T-cell (primary cell): ENCODE data around the gene INPP5J. TPM values are rescaled to one million over a fixed set of nuclear protein-coding genes. Genes with fewer than 3 reads are reported as not detected.
"Not testable (repeated sequence)": the region's sequence is repeated elsewhere in the genome, so short reads cannot be mapped to it uniquely, and the experiment has no call there.

Source experiments
- ATAC-seq, 4 experiments: fragments of 200-7000 bp in 3 of 4; fragments of 150-1000 bp in 1 of 4; cut with Tn5 transposase; replicated peaks in 1 of 4; 1 replicate in 3 of 4; 2 replicates in 1 of 4; pipeline ENCODE4 v1.10.0; 2021; ENCODE audit warnings: moderate library complexity in 3 of 4, mild to moderate bottlenecking in 2 of 4, moderate number of reproducible peaks in 1 of 4
- CTCF ChIA-PET, 2 donors: fragments of 300-600 bp; sonication (Branson Sonifier 250); formaldehyde crosslinking; loops; one replicate each; lab custom pipeline; 2022; ENCODE audit warnings: antibody characterized with exemption in 2 of 2; lab: Charles Lee
- POLR2A ChIA-PET, 2 donors: fragments of 300-600 bp; sonication (Branson Sonifier 250); formaldehyde crosslinking; loops; one replicate each; lab custom pipeline; 2022; ENCODE audit warnings: antibody characterized with exemption in 2 of 2; lab: Charles Lee
- DNase-seq, 35 experiments: peaks; one replicate each; pipeline versions ENCODE4 v3.0.0 to v3.0.0-alpha.2; 2013 to 2023
- H3K27ac ChIP-seq: one replicate; pipeline ENCODE4 v1.5.1; 2013; ENCODE audit warnings: low read length
- H3K27me3 ChIP-seq, 2 experiments: replicated peaks in 1 of 2; 1 replicate in 1 of 2; 2 replicates in 1 of 2; pipeline versions ENCODE4 v1.6.1 to v1.7.0; 2013; ENCODE audit warnings: low read length in 1 of 2, mixed read lengths in 1 of 2; ENCODE audit not compliant: control insufficient read depth in 2 of 2, insufficient read depth in 2 of 2; ENCODE audit errors: extremely low read depth in 1 of 2
- H3K36me3 ChIP-seq, 2 donors: 1 replicate in 1 of 2; 2 replicates in 1 of 2; pipeline versions ENCODE4 v1.6.1 to v1.7.0; 2013; ENCODE audit warnings: low read length in 1 of 2; ENCODE audit not compliant: control insufficient read depth in 2 of 2, insufficient read depth in 1 of 2; ENCODE audit errors: extremely low read depth in 1 of 2
- H3K4me1 ChIP-seq, 2 experiments: 1 replicate in 1 of 2; 2 replicates in 1 of 2; pipeline versions ENCODE4 v1.6.1 to v1.7.0; 2013; ENCODE audit warnings: low read length in 2 of 2, mixed read lengths in 1 of 2; ENCODE audit not compliant: insufficient read depth in 2 of 2, control insufficient read depth in 1 of 2; ENCODE audit errors: extremely low read depth in 1 of 2
- H3K4me3 ChIP-seq, 2 donors: 1 replicate in 1 of 2; 2 replicates in 1 of 2; pipeline versions ENCODE4 v1.5.1 to v1.7.0; 2013; ENCODE audit warnings: mild to moderate bottlenecking in 2 of 2, low read length in 1 of 2, moderate library complexity in 1 of 2; ENCODE audit not compliant: control insufficient read depth in 1 of 2; ENCODE audit errors: extremely low read depth in 1 of 2
- H3K9me3 ChIP-seq: 2 replicates; pipeline ENCODE4 v1.7.0; 2013
- H3K27ac Mint-ChIP-seq, 2 donors: one replicate each; pipeline ENCODE4 v1.8.0; 2020 to 2021; ENCODE audit warnings: mild to moderate bottlenecking in 2 of 2, mixed read lengths in 2 of 2
- H3K27me3 Mint-ChIP-seq, 2 donors: one replicate each; pipeline ENCODE4 v1.8.0; 2021 to 2022; ENCODE audit warnings: mixed read lengths in 2 of 2
- H3K36me3 Mint-ChIP-seq: one replicate; pipeline ENCODE4 v1.8.0; 2021; ENCODE audit warnings: mixed read lengths
- H3K4me1 Mint-ChIP-seq, 3 donors: one replicate each; pipeline ENCODE4 v1.8.0; 2020 to 2022; ENCODE audit warnings: mixed read lengths in 3 of 3, mild to moderate bottlenecking in 1 of 3
- H3K4me3 Mint-ChIP-seq, 3 donors: one replicate each; pipeline ENCODE4 v1.8.0; 2020 to 2022; ENCODE audit warnings: mild to moderate bottlenecking in 3 of 3, mixed read lengths in 3 of 3, moderate library complexity in 3 of 3
- H3K9me3 Mint-ChIP-seq, 3 donors: one replicate each; pipeline ENCODE4 v1.8.0; 2020 to 2022; ENCODE audit warnings: mixed read lengths in 3 of 3
- WGBS: methylation state at CpG from one replicate; pipeline ENCODE4 v1.1.5; 2013; ENCODE audit warnings: missing lambda C conversion rate; ENCODE audit not compliant: insufficient coverage; 5-methylcytosine and 5-hydroxymethylcytosine counted together
- total RNA-seq, 35 experiments: library from RNA in 6 of 35; stranded (reverse) in 6 of 35; fragments of 120-200 nt in 1 of 35; gene quantifications; one replicate each; pipeline versions ENCODE4 v1.2.1 to v1.2.4 and lab custom pipeline; 2013 to 2026

INPP5J gene
- total RNA-seq, 5 donors from 2014 or later (not counting 1 experiment from before 2014, with no cell fraction given) = 0.23 to 1.1 (median 0.35) TPM

GRCh38 chr22:31107178-31107893 is 15.4 kb upstream of the INPP5J start, which contains the start of gene SELENOM:
SELENOM (minus strand) TSS chr22:31107568; CDS start chr22:31107505, 63 bp downstream.
- peak within 1 kb of the TSS; percentile 79 to 89 for H3K4me3 ChIP-seq
- peak within 1 kb of the TSS; percentile 63 for H3K27ac ChIP-seq
- peak within 1 kb of the TSS; percentile 90 to 93 for H3K27ac Mint-ChIP-seq
- H3K27me3 ChIP-seq = no peaks in the 10 kb centered on the region
- DNase-seq (peak; percentile 67 to 93 (median 80)), ATAC-seq (peak; percentile 91 to 94 (median 94))
- H3K9me3 Mint-ChIP-seq = no peaks in the 10 kb centered on the region
- CTCF ChIA-PET = interaction anchor here (0.5 to 1.9 kb wide), 8 partner anchors 22 to 725 kb away, joined by 3 to 7 read pairs (median 4); partner anchors contain the start of gene RNF185 (in 1 of the 2)
- peaks cover 7 to 30% of the 10 kb centered on the region in 2 experiments for H3K4me1 ChIP-seq
- peaks cover 0 to 3% of the 10 kb centered on the region in 2 donors for H3K27me3 Mint-ChIP-seq
- H3K4me3 Mint-ChIP-seq = peak within 1 kb of the TSS; percentile 88 to 98 (median 96)
- H3K4me1 Mint-ChIP-seq = peaks cover 22 to 28% (median 26%) of the 10 kb centered on the region in 3 donors
- WGBS = 6% methylated on average over 65 of the region's 67 CpGs
- POLR2A ChIA-PET = no interaction called here
- H3K9me3 ChIP-seq = no peaks in the 10 kb centered on the region
- no peaks in the 10 kb centered on the region for H3K36me3 ChIP-seq
- H3K36me3 Mint-ChIP-seq = no peaks in the 10 kb centered on the region

DNA sequence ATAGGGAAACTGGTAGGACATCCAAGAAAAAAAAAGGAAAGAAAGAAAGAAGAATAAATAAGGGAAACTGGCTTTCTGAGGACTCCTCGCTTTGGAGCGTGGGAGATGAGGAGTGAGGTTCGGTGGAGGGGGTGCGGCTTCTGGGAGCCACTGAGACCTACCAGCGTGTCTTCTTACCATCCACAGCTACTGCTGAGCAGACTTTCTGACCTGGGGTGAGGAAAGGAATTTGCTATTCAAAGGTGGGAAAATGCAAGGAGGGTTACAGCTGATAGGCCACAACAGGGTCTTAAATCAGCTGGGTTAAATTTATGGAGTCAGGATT is 14.9 kb upstream of the INPP5J start:
- H3K27me3 Mint-ChIP-seq = peaks cover 0 to 3% of the 10 kb centered on the region in 2 donors
- H3K4me3 Mint-ChIP-seq = peak overlapping the region; percentile 88 to 98 (median 96)
- 0% methylated on average over 2 of the region's 5 CpGs for WGBS

DNA sequence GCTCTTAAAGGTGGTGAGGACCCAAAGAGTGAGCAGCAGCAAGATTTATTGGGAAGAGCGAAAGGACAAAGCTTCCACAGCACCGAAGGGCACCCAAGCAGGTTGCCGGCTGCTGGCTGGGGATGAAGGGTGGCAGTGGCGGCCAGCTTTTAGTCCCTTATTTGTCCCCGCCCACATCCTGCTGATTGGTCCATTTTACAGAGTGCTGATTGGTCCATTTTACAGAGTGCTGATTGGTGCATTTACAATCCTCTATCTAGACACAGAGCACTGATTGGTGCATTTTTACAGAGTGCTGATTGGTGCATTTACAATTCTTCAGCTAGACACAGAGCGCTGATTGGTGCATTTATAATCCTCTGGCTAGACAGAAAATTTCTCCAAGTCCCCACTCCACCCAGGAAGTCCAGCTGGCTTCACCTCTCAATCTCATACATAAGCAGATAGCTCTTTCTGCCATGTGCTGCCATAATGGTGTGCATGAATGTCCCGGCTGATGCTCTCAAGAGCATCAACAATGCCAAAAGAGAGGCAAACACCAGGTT is 10.1 kb upstream of the INPP5J start:
- 96% methylated on average over 5 of the region's 7 CpGs for WGBS
- H3K36me3 ChIP-seq, H3K4me3 Mint-ChIP-seq, H3K36me3 Mint-ChIP-seq, CTCF ChIA-PET, H3K27ac ChIP-seq, H3K27me3 ChIP-seq, H3K9me3 ChIP-seq, POLR2A ChIA-PET, H3K4me1 Mint-ChIP-seq, H3K27me3 Mint-ChIP-seq, H3K9me3 Mint-ChIP-seq, H3K4me3 ChIP-seq, ATAC-seq, H3K27ac Mint-ChIP-seq, H3K4me1 ChIP-seq, DNase-seq: not testable (repeated sequence)

More for the DNA sequence above, 14.9 kb upstream of the INPP5J start:
- Histone ChIP-seq H3K4me1 (peaks cover 7 to 30% of the 10 kb centered on the region in 2 experiments), H3K27ac (no peak overlapping the region), H3K9me3 (no peaks in the 10 kb centered on the region), H3K36me3 (no peaks in the 10 kb centered on the region), H3K4me3 (peak overlapping the region; percentile 79 to 89), H3K27me3 (no peaks in the 10 kb centered on the region)
- DNase-seq (no peak), ATAC-seq (peak; percentile 15 to 29 (median 21))
- H3K27ac Mint-ChIP-seq = peak overlapping the region; percentile 90 to 93
- no peaks in the 10 kb centered on the region for H3K9me3 Mint-ChIP-seq
- ChIA-PET POLR2A (no interaction called here), CTCF (interaction anchor here (0.5 to 1.9 kb wide), 6 partner anchors 23 to 466 kb away, joined by 3 to 7 read pairs (median 6); partner anchors contain the start of gene RNF185 (in 1 of the 2))
- no peaks in the 10 kb centered on the region for H3K36me3 Mint-ChIP-seq
- H3K4me1 Mint-ChIP-seq = peaks cover 22 to 28% (median 26%) of the 10 kb centered on the region in 3 donors

GRCh38 chr22:31118046-31118820 is 4.5 kb upstream of the INPP5J start:
- CTCF ChIA-PET = no interaction called here
- 81% methylated on average over 3 of the region's 3 CpGs for WGBS
- no peak for ATAC-seq

DNA sequence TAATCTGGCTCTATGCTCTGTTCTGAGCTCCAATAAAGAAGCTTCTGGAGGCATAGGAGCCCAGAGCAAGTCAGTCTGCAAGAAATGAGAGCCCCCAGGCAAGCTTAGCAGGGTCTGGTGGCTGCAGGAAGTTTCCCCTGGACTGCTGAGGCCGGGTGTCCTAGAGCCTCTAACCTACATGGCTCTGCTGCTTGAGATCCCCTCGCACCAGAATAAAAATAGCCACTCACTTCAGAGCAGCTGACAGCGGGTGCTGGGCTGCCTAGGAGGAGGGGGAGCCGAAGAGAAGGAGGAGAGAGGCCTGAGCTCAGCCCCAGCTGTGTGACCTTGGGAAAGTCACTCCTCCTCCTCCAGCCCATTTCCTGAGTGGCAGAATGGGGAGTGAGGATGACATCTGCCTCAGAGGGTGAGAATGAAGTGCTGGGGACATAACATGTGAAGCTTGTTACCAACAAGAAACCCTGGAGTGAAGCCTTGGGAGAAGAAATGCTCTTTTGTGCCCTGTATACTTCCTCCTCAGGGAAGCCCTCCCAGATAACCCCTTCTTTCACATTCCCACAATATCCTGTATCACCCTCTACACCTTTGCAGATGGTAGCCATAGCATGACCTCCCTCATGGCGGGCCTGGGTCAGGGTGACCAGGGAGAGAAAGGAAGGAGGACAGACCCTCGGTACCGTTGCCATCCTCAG is 3.6 kb upstream of the INPP5J start:
- Histone ChIP-seq H3K9me3 (no peaks in the 10 kb centered on the region), H3K27me3 (no peaks in the 10 kb centered on the region), H3K4me1 (no peaks in the 10 kb centered on the region), H3K27ac (no peak overlapping the region), H3K4me3 (no peak overlapping the region), H3K36me3 (no peaks in the 10 kb centered on the region)
- Mint-ChIP-seq H3K27me3 (no peaks in the 10 kb centered on the region), H3K9me3 (no peaks in the 10 kb centered on the region), H3K36me3 (no peaks in the 10 kb centered on the region), H3K4me3 (no peak overlapping the region), H3K4me1 (no peaks in the 10 kb centered on the region), H3K27ac (no peak overlapping the region)
- ChIA-PET CTCF (no interaction called here), POLR2A (no interaction called here)
- DNase-seq (no peak), ATAC-seq (no peak)
- WGBS = no CpG with 5 or more reads among the region's 7 CpGs

More at GRCh38 chr22:31118046-31118820, 4.5 kb upstream of the INPP5J start:
- Mint-ChIP-seq H3K27me3 (no peaks in the 10 kb centered on the region), H3K27ac (no peak overlapping the region), H3K9me3 (no peaks in the 10 kb centered on the region), H3K36me3 (no peaks in the 10 kb centered on the region), H3K4me3 (no peak overlapping the region), H3K4me1 (no peaks in the 10 kb centered on the region)
- Histone ChIP-seq H3K36me3 (no peaks in the 10 kb centered on the region), H3K27me3 (no peaks in the 10 kb centered on the region), H3K27ac (no peak overlapping the region), H3K4me3 (no peak overlapping the region), H3K9me3 (no peaks in the 10 kb centered on the region), H3K4me1 (no peaks in the 10 kb centered on the region)
- POLR2A ChIA-PET = no interaction called here
- no peak for DNase-seq

DNA sequence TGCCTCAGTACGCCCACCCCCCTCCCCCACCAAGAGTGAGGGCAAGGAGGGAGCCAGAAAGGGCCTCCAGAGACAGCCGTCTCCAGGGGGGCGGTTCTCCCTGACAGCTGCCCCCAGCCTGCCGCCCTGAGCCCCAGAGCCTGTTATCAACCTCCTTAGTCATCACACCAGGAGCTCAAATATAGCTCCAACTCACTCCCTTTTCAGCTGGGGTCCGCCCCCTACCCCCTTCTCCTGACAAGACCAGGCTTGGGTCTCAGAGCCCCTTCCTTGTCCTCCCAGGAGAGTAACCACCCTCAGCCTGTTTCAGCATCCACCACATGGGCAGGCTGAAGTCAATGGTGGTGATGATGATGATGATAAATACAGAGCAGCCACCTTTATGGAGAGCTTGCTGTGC is 2.5 kb upstream of the INPP5J start:
- Mint-ChIP-seq H3K27ac (no peak overlapping the region), H3K27me3 (no peaks in the 10 kb centered on the region), H3K4me3 (no peak overlapping the region), H3K4me1 (no peaks in the 10 kb centered on the region), H3K9me3 (no peaks in the 10 kb centered on the region), H3K36me3 (no peaks in the 10 kb centered on the region)
- Histone ChIP-seq H3K27ac (no peak overlapping the region), H3K9me3 (no peaks in the 10 kb centered on the region), H3K4me1 (no peaks in the 10 kb centered on the region), H3K4me3 (no peak overlapping the region), H3K36me3 (no peaks in the 10 kb centered on the region), H3K27me3 (peaks cover 0 to 2% of the 10 kb centered on the region in 2 experiments)
- POLR2A ChIA-PET = no interaction called here
- 86% methylated on average over 5 of the region's 5 CpGs for WGBS
- DNase-seq = no peak
- ATAC-seq = no peak
- CTCF ChIA-PET = interaction anchor here (0.5 kb wide), 2 partner anchors 12 to 387 kb away, joined by 3 read pairs; no protein-coding TSS in a partner anchor
